ENCODE measurements around the gene VMP1.

DNA sequence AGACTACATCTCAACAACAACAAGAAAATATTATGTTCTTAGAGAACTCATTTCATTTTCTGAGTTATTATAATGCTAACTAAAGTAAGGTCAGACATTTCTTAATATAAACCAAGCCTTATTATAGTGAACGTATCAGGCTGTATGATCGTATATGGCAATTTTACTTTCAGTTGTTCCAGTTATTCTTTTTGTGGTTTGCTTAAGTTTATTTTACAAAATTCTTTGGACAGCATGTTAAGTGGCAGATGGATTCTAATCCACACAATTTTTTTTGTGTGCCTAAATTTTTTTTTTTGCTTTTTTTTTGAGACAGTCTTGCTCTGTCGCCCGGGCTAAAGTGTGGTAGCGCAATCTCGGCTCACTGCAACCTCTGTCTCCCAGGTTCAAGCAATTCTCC, 59.0 kb downstream of the VMP1 start:
- no peak for TF ChIP-seq EZH2phosphoT487 (conservative IDR thresholded peaks at IDR 0.05; ENCODE audit: low read length)
- TF ChIP-seq, protein P1, sequence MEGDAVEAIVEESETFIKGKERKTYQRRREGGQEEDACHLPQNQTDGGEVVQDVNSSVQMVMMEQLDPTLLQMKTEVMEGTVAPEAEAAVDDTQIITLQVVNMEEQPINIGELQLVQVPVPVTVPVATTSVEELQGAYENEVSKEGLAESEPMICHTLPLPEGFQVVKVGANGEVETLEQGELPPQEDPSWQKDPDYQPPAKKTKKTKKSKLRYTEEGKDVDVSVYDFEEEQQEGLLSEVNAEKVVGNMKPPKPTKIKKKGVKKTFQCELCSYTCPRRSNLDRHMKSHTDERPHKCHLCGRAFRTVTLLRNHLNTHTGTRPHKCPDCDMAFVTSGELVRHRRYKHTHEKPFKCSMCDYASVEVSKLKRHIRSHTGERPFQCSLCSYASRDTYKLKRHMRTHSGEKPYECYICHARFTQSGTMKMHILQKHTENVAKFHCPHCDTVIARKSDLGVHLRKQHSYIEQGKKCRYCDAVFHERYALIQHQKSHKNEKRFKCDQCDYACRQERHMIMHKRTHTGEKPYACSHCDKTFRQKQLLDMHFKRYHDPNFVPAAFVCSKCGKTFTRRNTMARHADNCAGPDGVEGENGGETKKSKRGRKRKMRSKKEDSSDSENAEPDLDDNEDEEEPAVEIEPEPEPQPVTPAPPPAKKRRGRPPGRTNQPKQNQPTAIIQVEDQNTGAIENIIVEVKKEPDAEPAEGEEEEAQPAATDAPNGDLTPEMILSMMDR (IDR thresholded peaks at IDR 0.05; ENCODE audit: insufficient read depth, low read length, poor library complexity, severe bottlenecking): no peak
